ENCODE measurements around the gene ZNF234.

The ZNF234 gene

DNA sequence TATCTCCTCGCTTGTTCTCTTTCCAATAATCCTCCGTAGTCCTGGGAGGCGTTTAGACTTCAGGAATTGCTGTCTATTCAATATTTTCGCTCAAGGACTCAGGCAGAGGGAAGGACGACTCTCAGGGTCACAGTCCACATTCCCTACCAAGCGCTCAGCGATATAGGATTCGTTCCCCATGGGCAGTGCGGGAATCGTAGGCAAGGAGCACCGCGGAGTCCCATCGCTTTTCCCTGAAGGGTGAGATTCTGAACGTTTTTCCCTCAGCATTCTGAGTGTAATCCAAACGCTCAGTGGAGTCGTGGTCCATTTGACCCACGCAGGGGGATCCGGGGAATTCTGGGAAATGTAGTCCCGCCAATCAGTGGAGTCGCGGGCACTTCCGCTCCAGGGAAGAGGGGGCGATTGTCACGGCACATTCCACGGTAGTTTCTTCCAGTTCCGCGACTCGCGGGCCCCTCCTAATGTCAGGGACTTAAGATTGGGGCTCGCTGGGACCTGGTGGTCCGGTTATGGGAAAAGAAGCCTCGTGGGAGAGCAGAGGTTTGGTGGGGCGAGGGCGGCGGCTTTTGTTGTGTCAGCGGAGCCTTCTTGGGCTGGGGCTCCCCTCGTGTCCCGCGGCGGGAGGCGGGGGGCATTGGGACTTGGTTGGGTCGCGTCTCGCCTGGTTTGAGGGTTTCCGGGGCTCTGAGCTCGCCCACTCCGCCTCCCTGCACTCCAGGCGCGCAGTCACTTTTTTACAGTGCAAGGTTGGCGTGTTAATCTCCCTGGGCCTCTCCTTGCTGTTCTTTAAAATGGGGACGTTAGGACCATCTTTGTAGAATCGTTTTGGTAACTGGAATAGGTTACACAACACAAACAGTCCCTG lies at the start of gene ZNF234:
Gene ZNF234 (plus strand): TSS at position 364 of the 868 bp plus-strand sequence. CDS start 3,079 bp downstream, outside the sequence.
- peak within 1 kb of the TSS; percentile 89 for H3K4me3 ChIP-seq (ENCODE audit: low read length)
- DNase-seq (ENCODE audit: low read depth): peak; percentile 38
- TF ChIP-seq, protein P1, sequence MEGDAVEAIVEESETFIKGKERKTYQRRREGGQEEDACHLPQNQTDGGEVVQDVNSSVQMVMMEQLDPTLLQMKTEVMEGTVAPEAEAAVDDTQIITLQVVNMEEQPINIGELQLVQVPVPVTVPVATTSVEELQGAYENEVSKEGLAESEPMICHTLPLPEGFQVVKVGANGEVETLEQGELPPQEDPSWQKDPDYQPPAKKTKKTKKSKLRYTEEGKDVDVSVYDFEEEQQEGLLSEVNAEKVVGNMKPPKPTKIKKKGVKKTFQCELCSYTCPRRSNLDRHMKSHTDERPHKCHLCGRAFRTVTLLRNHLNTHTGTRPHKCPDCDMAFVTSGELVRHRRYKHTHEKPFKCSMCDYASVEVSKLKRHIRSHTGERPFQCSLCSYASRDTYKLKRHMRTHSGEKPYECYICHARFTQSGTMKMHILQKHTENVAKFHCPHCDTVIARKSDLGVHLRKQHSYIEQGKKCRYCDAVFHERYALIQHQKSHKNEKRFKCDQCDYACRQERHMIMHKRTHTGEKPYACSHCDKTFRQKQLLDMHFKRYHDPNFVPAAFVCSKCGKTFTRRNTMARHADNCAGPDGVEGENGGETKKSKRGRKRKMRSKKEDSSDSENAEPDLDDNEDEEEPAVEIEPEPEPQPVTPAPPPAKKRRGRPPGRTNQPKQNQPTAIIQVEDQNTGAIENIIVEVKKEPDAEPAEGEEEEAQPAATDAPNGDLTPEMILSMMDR (conservative IDR thresholded peaks at IDR 0.05; ENCODE audit: low read depth, low read length): no peak

DNA sequence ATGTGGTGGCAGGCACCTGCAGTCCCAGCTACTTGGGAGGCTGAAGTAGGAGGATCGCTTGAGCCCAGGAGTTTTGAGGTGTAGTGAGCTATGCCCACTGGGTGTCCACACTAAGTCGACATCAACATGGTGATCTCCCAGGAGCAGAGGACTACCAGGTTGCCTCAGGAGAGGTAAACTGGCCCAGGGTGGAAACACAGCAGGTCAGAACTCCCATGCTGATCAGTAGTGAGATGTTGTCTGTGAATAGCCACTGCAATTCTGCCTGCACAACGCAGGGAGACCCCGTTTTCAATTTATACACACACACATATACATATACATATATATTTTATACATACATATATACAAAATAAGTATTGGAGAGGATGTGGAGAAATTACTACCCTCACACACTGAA lies 49.2 kb upstream of the ZNF234 start:
- no peak overlapping the region for H3K4me3 ChIP-seq (ENCODE audit: low read length)
- no peak for DNase-seq (ENCODE audit: low read depth)
- TF ChIP-seq, protein P1 (conservative IDR thresholded peaks at IDR 0.05; ENCODE audit: low read depth, low read length): no peak

DNA sequence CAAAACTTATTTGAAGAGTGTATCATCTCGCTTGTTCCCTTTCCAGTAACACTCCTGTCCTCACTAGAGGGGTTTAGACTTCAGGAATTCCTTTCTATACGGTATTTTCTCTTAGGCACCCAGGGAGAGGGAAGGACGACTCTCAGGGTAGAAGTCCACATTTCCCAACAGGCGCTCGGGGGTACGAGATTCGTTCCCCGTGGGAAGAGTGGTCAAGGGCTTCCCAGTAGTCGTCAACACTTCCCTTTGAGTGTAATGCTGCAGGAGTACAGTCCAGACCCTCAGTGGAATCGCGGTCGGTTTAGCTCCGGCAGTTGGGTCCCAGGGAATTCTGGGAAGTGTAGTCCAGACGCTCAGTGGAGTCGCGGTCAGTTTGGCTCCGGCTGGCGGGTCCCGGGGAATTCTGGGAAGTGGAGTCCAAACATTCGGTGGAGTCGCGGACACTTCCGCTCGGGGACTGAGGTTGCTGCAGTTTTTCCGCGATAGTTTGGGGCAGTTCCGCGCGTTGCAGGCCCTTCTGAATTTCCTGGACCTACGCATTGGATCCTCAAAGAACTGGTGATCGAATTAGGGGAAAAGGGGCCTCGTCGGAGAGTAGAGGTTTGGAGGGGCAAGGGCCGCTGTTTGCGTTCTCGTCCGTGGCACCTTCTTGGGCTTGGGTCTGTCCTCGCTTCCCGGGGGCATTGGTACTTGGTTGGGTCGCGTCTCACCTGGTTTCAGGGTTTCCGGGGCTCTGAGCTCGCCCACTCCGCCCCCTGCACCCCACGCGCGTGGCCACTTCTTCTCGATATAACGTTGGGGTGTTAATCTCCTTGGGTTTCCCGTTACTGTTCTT lies 47.2 kb upstream of the ZNF234 start, which contains the start of gene ZNF224:
Gene ZNF224 (plus strand): TSS at position 431 of the 835 bp plus-strand sequence. CDS start 3,513 bp downstream, outside the sequence.
- TF ChIP-seq, protein P1 (conservative IDR thresholded peaks at IDR 0.05; ENCODE audit: low read depth, low read length): no peak
- peak; percentile 65 for DNase-seq (ENCODE audit: low read depth)

DNA sequence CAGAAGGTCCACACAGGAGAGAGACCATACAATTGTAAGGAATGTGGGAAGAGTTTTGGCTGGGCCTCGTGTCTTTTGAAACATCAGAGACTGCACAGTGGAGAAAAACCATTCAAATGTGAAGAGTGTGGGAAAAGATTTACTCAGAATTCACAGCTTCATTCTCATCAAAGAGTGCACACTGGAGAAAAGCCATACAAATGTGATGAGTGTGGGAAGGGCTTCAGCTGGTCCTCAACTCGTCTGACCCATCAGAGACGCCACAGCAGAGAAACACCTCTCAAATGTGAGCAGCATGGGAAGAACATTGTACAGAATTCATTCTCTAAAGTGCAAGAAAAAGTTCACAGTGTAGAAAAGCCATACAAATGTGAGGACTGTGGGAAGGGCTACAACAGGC lies 33.6 kb upstream of the ZNF234 start:
- TF ChIP-seq, protein P1 (conservative IDR thresholded peaks at IDR 0.05; ENCODE audit: low read depth, low read length): no peak
- H3K4me3 ChIP-seq (ENCODE audit: low read length): no peak overlapping the region
- DNase-seq (ENCODE audit: low read depth): no peak

More for the DNA sequence above, 47.2 kb upstream of the ZNF234 start, which contains the start of gene ZNF224:
- peak within 1 kb of the TSS; percentile 79 for H3K4me3 ChIP-seq (ENCODE audit: low read length)

DNA sequence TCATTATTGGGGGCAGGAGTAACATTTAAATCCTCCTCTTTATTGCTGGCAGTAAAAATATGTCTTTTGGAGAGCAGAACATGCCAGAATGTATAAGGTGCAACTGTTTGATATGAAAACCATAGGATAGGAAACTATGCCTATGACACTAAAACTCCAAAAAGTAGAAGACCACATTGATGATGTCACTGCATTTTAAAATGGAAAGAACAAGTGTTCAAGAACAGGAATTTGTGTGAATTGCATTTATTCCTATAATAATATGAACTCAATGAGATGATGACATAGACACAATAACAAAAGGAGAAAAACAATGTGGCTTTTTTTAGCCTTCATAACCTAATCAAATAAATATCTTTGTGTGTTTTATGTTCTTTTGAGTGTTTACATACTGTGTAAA lies 31.9 kb upstream of the ZNF234 start:
- no peak for DNase-seq (ENCODE audit: low read depth)
- H3K4me3 ChIP-seq (ENCODE audit: low read length): no peak overlapping the region
- TF ChIP-seq, protein P1 (conservative IDR thresholded peaks at IDR 0.05; ENCODE audit: low read depth, low read length): no peak

DNA sequence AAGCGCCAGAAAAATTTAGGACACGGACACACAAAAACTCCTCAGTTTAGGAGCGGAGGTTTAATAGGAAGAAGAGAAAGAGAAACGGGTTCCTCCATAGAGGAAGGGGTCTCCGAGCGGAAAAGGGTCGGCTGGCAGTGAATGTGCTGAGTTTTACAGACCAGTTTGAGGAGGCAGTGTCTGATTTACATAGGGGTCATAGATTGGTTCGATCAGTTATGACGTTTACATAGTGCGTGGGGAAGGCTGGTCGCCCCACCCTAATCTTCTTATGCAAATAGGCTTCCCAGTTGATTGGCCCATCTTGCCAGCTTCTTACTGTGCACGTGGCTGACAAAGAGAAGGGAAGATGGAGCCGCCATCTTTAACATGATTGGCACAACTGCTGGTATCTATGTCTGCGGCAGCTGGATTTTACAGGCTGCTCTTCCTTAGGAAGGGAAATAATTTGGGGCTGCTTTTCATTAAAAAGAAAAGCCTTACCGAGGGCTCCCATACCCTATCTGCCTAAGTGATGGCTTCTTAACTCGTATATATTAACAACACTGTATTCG lies 29.4 kb upstream of the ZNF234 start:
- TF ChIP-seq, protein P1 (conservative IDR thresholded peaks at IDR 0.05; ENCODE audit: low read depth, low read length): no peak
- H3K4me3 ChIP-seq (ENCODE audit: low read length): peak overlapping the region; percentile 97
- peak; percentile 71 for DNase-seq (ENCODE audit: low read depth)
